A549 (cell line): ENCODE data around the gene IFT43. TPM values are rescaled to one million over a fixed set of nuclear protein-coding genes. Genes with fewer than 3 reads are reported as not detected.

ENCODE experiments used
- ATAC-seq, 2 experiments: fragments of 200-7000 bp in 1 of 2; fragments of >200 bp in 1 of 2; cut with Nextera tagmentation in 1 of 2; cut with Tn5 transposase in 1 of 2; 3 replicates each; pipeline versions ENCODE4 v1.8.0 to v1.9.1; 2018 to 2020; ENCODE audit warnings: mild to moderate bottlenecking in 1 of 2, moderate library complexity in 1 of 2
- CTCF ChIA-PET: fragments of 300-600 bp; sonication (Branson Sonifier 250); formaldehyde crosslinking; extraction: SDS; loops from one replicate; lab custom pipeline; 2021; ENCODE audit warnings: antibody characterized with exemption, inconsistent platforms; lab: Yijun Ruan, JAX
- POLR2A ChIA-PET: fragments of 350-600 bp; formaldehyde crosslinking; extraction: SDS; loops from one replicate; lab custom pipeline; 2021; ENCODE audit warnings: antibody characterized with exemption, inconsistent platforms; lab: Yijun Ruan, JAX
- DNase-seq, 2 experiments: peaks; one replicate each; pipeline versions ENCODE4 v3.0.0 to v3.0.0-alpha.2; 2011 to 2016; ENCODE audit warnings: low read depth in 1 of 2, low spot score in 1 of 2
- FAIRE-seq: peaks from 2 replicates; lab custom pipeline; 2011; peaks lifted over from hg19 to GRCh38; lab: Jason Lieb, UNC
- H3K27ac ChIP-seq, 2 experiments: fragments of >200 bp; sonication (Bioruptor Twin); formaldehyde crosslinking; 3 replicates each; pipeline ENCODE4 v1.5.1; 2016 to 2017
- H3K4me1 ChIP-seq: fragments of >200 bp; sonication (Bioruptor Twin); formaldehyde crosslinking; 3 replicates; pipeline ENCODE4 v1.6.1; 2016
- H3K4me2 ChIP-seq: fragments of >200 bp; sonication (Bioruptor Twin); formaldehyde crosslinking; 3 replicates; pipeline ENCODE4 v1.6.1; 2016
- H3K4me3 ChIP-seq: fragments of >200 bp; sonication (Bioruptor Twin); formaldehyde crosslinking; 3 replicates; pipeline ENCODE4 v1.5.1; 2016
- H3K9me3 ChIP-seq: fragments of >200 bp; sonication (Bioruptor Twin); formaldehyde crosslinking; 3 replicates; pipeline ENCODE4 v1.6.1; 2016
- BHLHE40 ChIP-seq: IDR thresholded peaks from 2 replicates; pipeline ENCODE4 v1.6.1; 2012; ENCODE audit warnings: low read depth, low read length, inconsistent platforms
- CBX2 ChIP-seq: fragments of 200-600 bp; sonication (generic); IDR thresholded peaks from 2 replicates; pipeline ENCODE4 v1.6.1; 2016; ENCODE audit warnings: low read depth, mild to moderate bottlenecking, borderline replicate concordance
- CEBPB ChIP-seq, 2 experiments: fragments of >200 bp in 1 of 2; sonication (Bioruptor Twin) in 1 of 2; formaldehyde crosslinking in 1 of 2; IDR thresholded peaks; 2 replicates each; pipeline ENCODE4 v1.6.1; 2012 to 2016
- E2F6 ChIP-seq: IDR thresholded peaks from 2 replicates; pipeline ENCODE4 v1.6.1; 2012; ENCODE audit warnings: low read depth, borderline replicate concordance
- EHMT2 ChIP-seq: fragments of 200-600 bp; sonication (generic); IDR thresholded peaks from 2 replicates; pipeline ENCODE4 v1.6.1; 2016; ENCODE audit warnings: antibody characterized with exemption, low read depth, mild to moderate bottlenecking, moderate library complexity
- EP300 ChIP-seq, 2 experiments: fragments of >200 bp; sonication (Bioruptor Twin); formaldehyde crosslinking; IDR thresholded peaks; 2 replicates in 1 of 2; 3 replicates in 1 of 2; pipeline ENCODE4 v1.6.1; 2016 to 2017
- FOSB ChIP-seq: fragments of 250-450 bp; sonication (Bioruptor Pico); IDR thresholded peaks from 2 replicates; pipeline ENCODE4 v1.5.0; 2020; ENCODE audit warnings: mild to moderate bottlenecking, moderate library complexity
- HOXB13 ChIP-seq: fragments of 250-450 bp; sonication (Bioruptor Pico); IDR thresholded peaks from 2 replicates; pipeline ENCODE4 v1.5.0; 2020; ENCODE audit warnings: low read depth, mild to moderate bottlenecking, moderate library complexity
- JUNB ChIP-seq: fragments of >200 bp; sonication (Bioruptor Twin); formaldehyde crosslinking; IDR thresholded peaks from 2 replicates; pipeline ENCODE4 v1.6.1; 2016
- MAX ChIP-seq: IDR thresholded peaks from 2 replicates; pipeline ENCODE4 v1.6.1; 2012
- MAZ ChIP-seq: fragments of 150-350 bp; IDR thresholded peaks from 2 replicates; pipeline ENCODE4 v1.6.1; 2014; ENCODE audit warnings: antibody characterized with exemption, low read depth, low read length, borderline replicate concordance
- MYC ChIP-seq: IDR thresholded peaks from 2 replicates; pipeline ENCODE4 v1.6.1; 2012; ENCODE audit warnings: mild to moderate bottlenecking, inconsistent platforms, low read length, improper control_type of control experiment, borderline replicate concordance
- NFE2L2 ChIP-seq: fragments of 150-350 bp; conservative IDR thresholded peaks from 2 replicates; pipeline ENCODE4 v1.6.1; 2014; ENCODE audit warnings: low read length
- NPAS2 ChIP-seq: fragments of 250-450 bp; sonication (Bioruptor Pico); IDR thresholded peaks from 2 replicates; pipeline ENCODE4 v1.8.0; 2022; ENCODE audit warnings: mild to moderate bottlenecking, moderate library complexity, borderline replicate concordance
- PHF8 ChIP-seq: fragments of 200-600 bp; sonication (generic); IDR thresholded peaks from 2 replicates; pipeline ENCODE4 v1.6.1; 2016; ENCODE audit warnings: low read depth, mild to moderate bottlenecking, antibody characterized with exemption, moderate library complexity, borderline replicate concordance
- POLR2A ChIP-seq: IDR thresholded peaks from 2 replicates; pipeline ENCODE4 v1.6.1; 2012; ENCODE audit warnings: mild to moderate bottlenecking, low read length
- POLR2AphosphoS2 ChIP-seq: conservative IDR thresholded peaks from 2 replicates; pipeline ENCODE4 v1.6.1; 2012; ENCODE audit warnings: low read length, improper control_type of control experiment, inconsistent platforms
- RAD21 ChIP-seq, 2 experiments: fragments of >200 bp in 1 of 2; sonication (Bioruptor Twin) in 1 of 2; formaldehyde crosslinking in 1 of 2; IDR thresholded peaks in 1 of 2; conservative IDR thresholded peaks in 1 of 2; 2 replicates in 1 of 2; 3 replicates in 1 of 2; pipeline ENCODE4 v1.6.1; 2012 to 2018; ENCODE audit warnings: inconsistent platforms in 1 of 2
- RCOR1 ChIP-seq: fragments of 150-350 bp; IDR thresholded peaks from 2 replicates; pipeline ENCODE4 v1.6.1; 2014; ENCODE audit warnings: antibody characterized with exemption, low read length, low read depth
- REST ChIP-seq: fragments of 200-600 bp; sonication (generic); IDR thresholded peaks from 2 replicates; pipeline ENCODE4 v1.6.1; 2016; ENCODE audit warnings: antibody characterized with exemption, mild to moderate bottlenecking, moderate library complexity
- RFX5 ChIP-seq: fragments of 450-650 bp; IDR thresholded peaks from 2 replicates; pipeline ENCODE4 v1.7.1; 2014; ENCODE audit warnings: antibody characterized with exemption, mild to moderate bottlenecking, moderate library complexity
- SMC3 ChIP-seq: fragments of >200 bp; sonication (Bioruptor Twin); formaldehyde crosslinking; IDR thresholded peaks from 3 replicates; pipeline ENCODE4 v1.6.1; 2018; ENCODE audit warnings: inconsistent platforms
- TFCP2L1 ChIP-seq: fragments of 250-450 bp; sonication (Bioruptor Pico); IDR thresholded peaks from 2 replicates; pipeline ENCODE4 v1.5.0; 2021; ENCODE audit warnings: mild to moderate bottlenecking
- ZSCAN20 ChIP-seq: fragments of 250-450 bp; sonication (Bioruptor Pico); IDR thresholded peaks from 2 replicates; pipeline ENCODE4 v1.8.0; 2022; ENCODE audit warnings: mild to moderate bottlenecking, moderate library complexity
- WGBS: methylation state at CpG from one replicate; pipeline ENCODE4 v1.1.6; 2017; ENCODE audit errors: missing lambda C conversion rate; 5-methylcytosine and 5-hydroxymethylcytosine counted together
- polyA plus RNA-seq, 4 experiments: library from polyadenylated mRNA; depleted of rRNA in 3 of 4; stranded (reverse); fragments of >200 nt; fragmentation: RNase III in 1 of 4; extraction: RNeasy Plus Mini Kit Qiagen cat#74134 plus additional on column Dnase treatment in 1 of 4; gene quantifications; 2 replicates in 3 of 4; 3 replicates in 1 of 4; pipeline ENCODE4 v1.2.3, GENCODE V29; 2011 to 2017
- TF ChIP-seq, protein P1 (sequence below): fragments of 450-650 bp; IDR thresholded peaks from 2 replicates; pipeline ENCODE4 v1.6.1; 2014; ENCODE audit warnings: antibody characterized with exemption

IFT43 gene
- polyA plus RNA-seq, 2 of the 4 experiments (the other 2 are of a cell fraction): 46.4 to 49.4 TPM

DNA sequence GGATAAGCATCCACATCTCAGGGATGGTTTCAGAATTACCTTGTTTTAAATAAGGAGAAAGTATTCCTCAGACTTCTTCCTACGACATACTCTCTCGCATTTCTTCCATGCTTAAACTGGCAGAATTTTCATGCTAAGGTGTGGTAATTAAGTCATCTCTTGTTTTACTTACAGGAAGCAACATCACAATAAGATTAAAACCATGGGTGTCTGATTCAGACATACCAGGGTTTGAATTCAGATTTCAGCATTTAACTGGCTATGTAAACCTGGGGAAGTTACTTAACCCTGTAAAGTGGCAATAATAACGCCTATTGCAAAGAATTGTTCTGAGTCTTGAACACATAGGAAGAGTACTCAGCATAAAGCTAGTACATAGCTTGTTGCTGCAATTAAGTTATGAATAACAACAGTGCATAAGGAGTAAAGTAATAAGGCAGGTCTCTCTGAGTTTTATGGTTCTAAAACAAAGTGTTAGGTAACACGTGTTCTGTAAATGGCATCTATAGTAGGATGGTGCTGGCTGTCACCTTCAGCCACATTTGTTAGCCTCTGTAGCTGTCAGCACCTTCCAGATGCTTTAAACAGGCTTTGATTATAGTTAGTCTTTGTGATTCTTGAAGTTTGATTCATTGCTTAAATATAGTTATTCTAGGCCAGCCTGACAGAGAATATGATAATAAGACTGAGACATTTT, 38.8 kb downstream of the IFT43 start:
- DNase-seq (no peak), ATAC-seq (no peak), FAIRE-seq (no peak)
- TF ChIP-seq RCOR1 (no peak), ZSCAN20 (CRISPR knock-in tag) (no peak), TFCP2L1 (CRISPR knock-in tag) (no peak), EHMT2 (no peak), PHF8 (no peak), FOSB (CRISPR knock-in tag) (no peak), NPAS2 (no peak), REST (no peak), POLR2A (no peak), BHLHE40 (no peak), POLR2AphosphoS2 (no peak), CBX2 (no peak)
- POLR2A ChIA-PET: no interaction called here
- no peak overlapping the region for H3K4me3 ChIP-seq
- 95% methylated on average over 4 of the region's 4 CpGs for WGBS
- peaks cover 12% of the 10 kb centered on the region for H3K9me3 ChIP-seq
- no peak overlapping the region for H3K4me2 ChIP-seq
- H3K27ac ChIP-seq: no peak overlapping the region
- CTCF ChIA-PET: interaction anchor here (2.3 kb wide), 1 partner anchor 363 kb away, joined by 6 read pairs; no protein-coding TSS in a partner anchor
- H3K4me1 ChIP-seq: no peaks in the 10 kb centered on the region

DNA sequence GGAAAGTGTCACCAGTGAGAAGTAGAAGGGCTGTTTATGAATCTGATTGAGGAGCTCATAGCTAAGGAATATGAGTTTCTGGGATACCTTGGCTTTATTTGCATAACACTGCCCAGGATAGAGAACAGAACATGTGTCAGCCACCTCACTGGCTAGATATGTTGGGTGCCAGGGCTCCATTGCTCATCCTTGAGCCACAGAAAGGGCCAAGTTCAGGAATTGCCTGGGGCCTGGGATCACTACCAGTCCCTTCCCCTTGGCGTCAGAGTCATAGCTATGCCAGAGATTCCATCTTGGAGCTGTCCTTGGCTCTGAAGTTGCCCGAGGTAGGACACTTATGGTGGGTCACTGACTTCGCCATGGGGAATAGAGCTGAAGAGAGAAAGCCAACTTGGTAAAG, 49.0 kb downstream of the IFT43 start:
- Histone ChIP-seq H3K27ac (no peak overlapping the region), H3K9me3 (no peaks in the 10 kb centered on the region), H3K4me1 (no peaks in the 10 kb centered on the region), H3K4me3 (no peak overlapping the region), H3K4me2 (no peak overlapping the region)
- TF ChIP-seq RAD21 (conservative IDR thresholded peaks at IDR 0.05 in 1 of 2, IDR thresholded peaks at IDR 0.05 in 1 of 2): no peak
- TF ChIP-seq EP300 (IDR thresholded peaks at IDR 0.05): no peak
- no peak for TF ChIP-seq RFX5
- TF ChIP-seq POLR2AphosphoS2: no peak
- TF ChIP-seq MYC: no peak
- TF ChIP-seq E2F6: no peak
- TF ChIP-seq NFE2L2: no peak
- TF ChIP-seq SMC3: no peak
- no peak for TF ChIP-seq CEBPB (IDR thresholded peaks at IDR 0.05)
- no peak for TF ChIP-seq ZSCAN20 (CRISPR knock-in tag)
- no peak for TF ChIP-seq MAX
- no peak for TF ChIP-seq TFCP2L1 (CRISPR knock-in tag)
- no peak for TF ChIP-seq JUNB
- no peak for TF ChIP-seq HOXB13 (CRISPR knock-in tag)
- TF ChIP-seq CBX2: no peak
- no peak for TF ChIP-seq MAZ
- TF ChIP-seq, protein P1, sequence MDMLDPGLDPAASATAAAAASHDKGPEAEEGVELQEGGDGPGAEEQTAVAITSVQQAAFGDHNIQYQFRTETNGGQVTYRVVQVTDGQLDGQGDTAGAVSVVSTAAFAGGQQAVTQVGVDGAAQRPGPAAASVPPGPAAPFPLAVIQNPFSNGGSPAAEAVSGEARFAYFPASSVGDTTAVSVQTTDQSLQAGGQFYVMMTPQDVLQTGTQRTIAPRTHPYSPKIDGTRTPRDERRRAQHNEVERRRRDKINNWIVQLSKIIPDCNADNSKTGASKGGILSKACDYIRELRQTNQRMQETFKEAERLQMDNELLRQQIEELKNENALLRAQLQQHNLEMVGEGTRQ: no peak
- ATAC-seq (no peak), DNase-seq (no peak), FAIRE-seq (no peak)
- 86% methylated on average over 3 of the region's 3 CpGs for WGBS
- ChIA-PET CTCF (interaction anchor here (3.1 kb wide), 1 partner anchor 16 kb away, joined by 11 read pairs; no protein-coding TSS in a partner anchor), POLR2A (no interaction called here)
